Measurements from ENCODE around the gene RAD51B. TPM values are rescaled to one million over a fixed set of nuclear protein-coding genes. Genes with fewer than 3 reads are reported as not detected.

Gene RAD51B
- total and polyA plus RNA-seq, 7 donors: 2.4 to 24.4 (median 7.1) TPM

GRCh38 chr14:68377459-68377858 is 557.9 kb downstream of the RAD51B start:
- DNase-seq: peak; percentile 85
- Histone ChIP-seq H3K27me3 (no peaks in the 10 kb centered on the region), H3K4me1 (peaks cover 0 to 52% (median 35%) of the 10 kb centered on the region in 4 donors), H3K27ac (peak overlapping the region; percentile 63 to 82 (median 70)), H3K36me3 (no peaks in the 10 kb centered on the region), H3K4me3 (no peak overlapping the region), H3K9me3 (no peaks in the 10 kb centered on the region)
- TF ChIP-seq EP300 (IDR thresholded peaks at IDR 0.05): peak in 1 of 4 donors; percentile 19
- TF ChIP-seq CTCF (IDR thresholded peaks at IDR 0.05): no peak
- TF ChIP-seq POLR2AphosphoS5 (IDR thresholded peaks at IDR 0.05): peak in 3 of 4 donors; percentile 6 to 55 (median 40)
- intact Hi-C loops (cut with DNase I): no loop called here
- WGBS, 2 donors: 26 to 27% methylated on average over 8 of the region's 8 CpGs

- peaks cover 0 to 68% (median 49%) of the 10 kb centered on the region in 4 donors for H3K4me1 ChIP-seq
- H3K9me3 ChIP-seq: no peaks in the 10 kb centered on the region
- no peak overlapping the region for H3K4me3 ChIP-seq
- no peak for DNase-seq
- no peak for TF ChIP-seq CTCF (IDR thresholded peaks at IDR 0.05)
- TF ChIP-seq POLR2AphosphoS5 (IDR thresholded peaks at IDR 0.05): peak in 2 of 4 donors; percentile 23 to 28
- H3K27me3 ChIP-seq: no peaks in the 10 kb centered on the region
- peak overlapping the region; percentile 3 to 82 (median 52) for H3K27ac ChIP-seq
- WGBS, 2 donors: 17 to 56% methylated on average over 8 of the region's 8 CpGs
- no peaks in the 10 kb centered on the region for H3K36me3 ChIP-seq
- intact Hi-C loops (cut with DNase I): no loop called here
Observed at GRCh38 chr14:68379510-68380328, 560.1 kb downstream of the RAD51B start.

GRCh38 chr14:68380329-68380741 is 560.8 kb downstream of the RAD51B start:
- Histone ChIP-seq H3K4me3 (no peak overlapping the region), H3K9me3 (no peaks in the 10 kb centered on the region), H3K4me1 (peaks cover 0 to 71% (median 53%) of the 10 kb centered on the region in 4 donors), H3K36me3 (no peaks in the 10 kb centered on the region), H3K27ac (peak overlapping the region in 3 of 4 donors; percentile 28 to 82 (median 75)), H3K27me3 (no peaks in the 10 kb centered on the region)
- no peak for DNase-seq
- WGBS, 2 donors: 53 to 56% methylated on average over 1 of the region's 1 CpG
- TF ChIP-seq CTCF (IDR thresholded peaks at IDR 0.05) (no peak), POLR2A (IDR thresholded peaks at IDR 0.05) (no peak), POLR2AphosphoS5 (IDR thresholded peaks at IDR 0.05) (no peak), EP300 (IDR thresholded peaks at IDR 0.05) (no peak)
- intact Hi-C loops (cut with DNase I): no loop called here

GRCh38 chr14:68384335-68384734 is 564.8 kb downstream of the RAD51B start:
- WGBS, 2 donors: 66 to 70% methylated on average over 6 of the region's 6 CpGs
- Histone ChIP-seq H3K27me3 (no peaks in the 10 kb centered on the region), H3K4me3 (no peak overlapping the region), H3K27ac (peak overlapping the region; percentile 68 to 79 (median 76)), H3K36me3 (no peaks in the 10 kb centered on the region), H3K9me3 (no peaks in the 10 kb centered on the region), H3K4me1 (peaks cover 0 to 71% (median 57%) of the 10 kb centered on the region in 4 donors)
- TF ChIP-seq CTCF (IDR thresholded peaks at IDR 0.05): no peak
- TF ChIP-seq POLR2A (IDR thresholded peaks at IDR 0.05): no peak
- peak; percentile 37 to 64 (median 58) for TF ChIP-seq POLR2AphosphoS5 (IDR thresholded peaks at IDR 0.05)
- peak in 1 of 4 donors; percentile 22 for TF ChIP-seq EP300 (IDR thresholded peaks at IDR 0.05)
- intact Hi-C loops (cut with DNase I): no loop called here
- DNase-seq: peak; percentile 89
